SK-N-SH (cell line): ENCODE data around the gene MYO1E. TPM values are rescaled to one million over a fixed set of nuclear protein-coding genes. Genes with fewer than 3 reads are reported as not detected.

Source experiments
- CTCF ChIA-PET: fragments of 300-600, 350-600 bp; formaldehyde crosslinking; extraction: SDS; loops from one replicate; lab custom pipeline; 2021; lab: Yijun Ruan, JAX
- POLR2A ChIA-PET: fragments of 350-600 bp; sonication (Branson Sonifier 250); formaldehyde crosslinking; extraction: SDS; loops from one replicate; lab custom pipeline; 2020; ENCODE audit warnings: antibody characterized with exemption, inconsistent platforms; lab: Yijun Ruan, JAX
- DNase-seq: peaks from one replicate; pipeline ENCODE4 v3.0.0; 2012
- H2AFZ ChIP-seq: fragments of 200-600 bp; sonication (generic); 2 replicates; pipeline ENCODE4 v1.8.1; 2016; ENCODE audit warnings: antibody characterized with exemption, mild to moderate bottlenecking, low read depth
- H3F3A ChIP-seq: fragments of 200-600 bp; sonication (generic); replicated peaks from 2 replicates; pipeline ENCODE3; 2016; ENCODE audit warnings: antibody characterized with exemption, mild to moderate bottlenecking; ENCODE audit not compliant: insufficient read depth
- H3K27ac ChIP-seq, 2 experiments: fragments of 200-500 bp in 1 of 2; fragments of 200-600 bp in 1 of 2; sonication (Bioruptor generic) in 1 of 2; sonication (generic), shearing (Covaris generic) in 1 of 2; 2 replicates each; pipeline versions ENCODE4 v1.5.1 to v1.6.1; 2014 to 2016; ENCODE audit warnings: low read depth in 2 of 2, inconsistent platforms in 1 of 2, low read length in 1 of 2, mild to moderate bottlenecking in 1 of 2, mixed read lengths in 1 of 2
- H3K27me3 ChIP-seq: fragments of 200-600 bp; sonication (generic), shearing (Covaris generic); 2 replicates; pipeline ENCODE4 v1.6.1; 2016; ENCODE audit warnings: mixed run types; ENCODE audit not compliant: insufficient read depth
- H3K36me3 ChIP-seq, 2 experiments: fragments of 200-500 bp in 1 of 2; fragments of 200-600 bp in 1 of 2; sonication (Bioruptor generic) in 1 of 2; sonication (generic) in 1 of 2; replicated peaks in 1 of 2; 2 replicates each; pipeline versions ENCODE3 to v1.5.1; 2014 to 2016; ENCODE audit warnings: low read length in 1 of 2, mild to moderate bottlenecking in 1 of 2; ENCODE audit not compliant: insufficient read depth in 2 of 2, control insufficient read depth in 1 of 2
- H3K4me1 ChIP-seq, 2 experiments: fragments of 200-500 bp in 1 of 2; fragments of 200-600 bp in 1 of 2; sonication (Bioruptor generic) in 1 of 2; sonication (generic), shearing (Covaris generic) in 1 of 2; 2 replicates each; pipeline versions ENCODE4 v1.5.1 to v1.6.1; 2014 to 2016; ENCODE audit warnings: low read depth in 1 of 2, low read length in 1 of 2, mixed run types in 1 of 2; ENCODE audit not compliant: insufficient read depth in 2 of 2, control insufficient read depth in 1 of 2
- H3K4me2 ChIP-seq: fragments of 200-600 bp; sonication (generic), shearing (Covaris generic); 2 replicates; pipeline ENCODE4 v1.6.1; 2017; ENCODE audit warnings: mixed run types
- H3K4me3 ChIP-seq, 2 experiments: fragments of 200-500 bp in 1 of 2; fragments of 200-600 bp in 1 of 2; sonication (Bioruptor generic) in 1 of 2; sonication (generic), shearing (Covaris generic) in 1 of 2; 2 replicates each; pipeline versions ENCODE4 v1.5.1 to v1.8.1; 2014 to 2016; ENCODE audit warnings: low read depth in 2 of 2, inconsistent platforms in 1 of 2, low read length in 1 of 2, mild to moderate bottlenecking in 1 of 2, mixed read lengths in 1 of 2, moderate library complexity in 1 of 2
- H3K79me2 ChIP-seq: fragments of 200-600 bp; sonication (generic); 2 replicates; pipeline ENCODE4 v1.8.1; 2017; ENCODE audit warnings: mild to moderate bottlenecking; ENCODE audit not compliant: insufficient read depth
- H3K9ac ChIP-seq: fragments of 200-600 bp; sonication (generic); 2 replicates; pipeline ENCODE4 v1.6.1; 2017; ENCODE audit warnings: mixed run types
- H3K9me2 ChIP-seq: fragments of 200-600 bp; sonication (generic); 2 replicates; pipeline ENCODE4 v1.6.1; 2017; ENCODE audit warnings: mixed run types
- H3K9me3 ChIP-seq: fragments of 200-600 bp; sonication (generic); 2 replicates; pipeline ENCODE4 v1.6.1; 2017; ENCODE audit warnings: mixed run types, mild to moderate bottlenecking, moderate library complexity
- H4K20me1 ChIP-seq: fragments of 200-600 bp; sonication (generic); 2 replicates; pipeline ENCODE4 v1.6.1; 2017; ENCODE audit warnings: mild to moderate bottlenecking, mixed run types; ENCODE audit not compliant: insufficient read depth
- CTCF ChIP-seq: fragments of 200-600 bp; sonication (generic); IDR thresholded peaks from 2 replicates; pipeline ENCODE4 v1.6.1; 2017; ENCODE audit warnings: antibody characterized with exemption, mild to moderate bottlenecking, moderate library complexity
- EP300 ChIP-seq, 2 experiments: IDR thresholded peaks; 2 replicates each; pipeline versions ENCODE4 v1.4.0 to v1.6.1; 2012; ENCODE audit warnings: borderline replicate concordance in 1 of 2, low read depth in 1 of 2, low read length in 1 of 2
- FOSL2 ChIP-seq: IDR thresholded peaks from 2 replicates; pipeline ENCODE4 v1.4.0; 2012; ENCODE audit warnings: low read depth, mild to moderate bottlenecking, moderate library complexity, borderline replicate concordance
- FOXJ3 ChIP-seq: sonication (generic); formaldehyde crosslinking; IDR thresholded peaks from 2 replicates; pipeline ENCODE4 v1.5.1; 2020; ENCODE audit warnings: mild to moderate bottlenecking, missing genetic modification reagents
- GABPA ChIP-seq: IDR thresholded peaks from 2 replicates; pipeline ENCODE4 v1.4.0; 2012; ENCODE audit warnings: low read depth, mild to moderate bottlenecking
- JUND ChIP-seq: IDR thresholded peaks from 2 replicates; pipeline ENCODE4 v1.4.0; 2012
- NRF1 ChIP-seq: IDR thresholded peaks from 2 replicates; pipeline ENCODE4 v1.6.1; 2012; ENCODE audit warnings: low read depth, mild to moderate bottlenecking, low read length
- RCOR1 ChIP-seq: fragments of 150-350 bp; IDR thresholded peaks from 2 replicates; pipeline ENCODE4 v1.6.1; 2017; ENCODE audit warnings: antibody characterized with exemption, low read length
- RFX5 ChIP-seq: IDR thresholded peaks from 2 replicates; pipeline ENCODE4 v1.6.1; 2012; ENCODE audit warnings: mild to moderate bottlenecking, improper control_type of control experiment, low read length
- TCF12 ChIP-seq: IDR thresholded peaks from 2 replicates; pipeline ENCODE4 v1.4.0; 2012
- TEAD4 ChIP-seq: IDR thresholded peaks from 2 replicates; pipeline ENCODE4 v1.4.0; 2012; ENCODE audit warnings: mild to moderate bottlenecking, borderline replicate concordance; ENCODE audit not compliant: insufficient read depth
- polyA plus RNA-seq, 3 experiments: library from polyadenylated mRNA; depleted of rRNA; stranded (reverse); fragments of >200 nt; gene quantifications; 2 replicates each; pipeline ENCODE4 v1.2.3, GENCODE V29; 2012
- TF ChIP-seq, protein P1 (sequence below): IDR thresholded peaks from 2 replicates; pipeline ENCODE4; 2012
- TF ChIP-seq, protein P2 (sequence below): IDR thresholded peaks from 2 replicates; pipeline ENCODE4 v1.6.1; 2012; ENCODE audit warnings: mild to moderate bottlenecking, low read depth, low read length, moderate library complexity

Gene MYO1E
- polyA plus RNA-seq, 1 of the 3 experiments (the other 2 are of a cell fraction) = 9.7 TPM

GRCh38 chr15:59345326-59345725 is 27.3 kb downstream of the MYO1E start:
- Histone ChIP-seq H3K4me2 (no peak overlapping the region), H3K36me3 (peaks cover 0 to 12% of the 10 kb centered on the region in 2 experiments), H3K9me3 (0 out of 2 replicates have a peak, but pooled peaks cover 4% of the 10 kb centered on the region), H3K4me1 (peaks cover 5 to 8% of the 10 kb centered on the region in 2 experiments; a peak in 3 of 4 replicates), H3K9ac (no peak overlapping the region), H3K79me2 (peaks cover 46% of the 10 kb centered on the region), H3K4me3 (no peak overlapping the region), H3K9me2 (no peaks in the 10 kb centered on the region), H3K27me3 (no peaks in the 10 kb centered on the region), H3F3A (peaks cover 10% of the 10 kb centered on the region), H2AFZ (no peak overlapping the region), H3K27ac (no peak overlapping the region), H4K20me1 (no peaks in the 10 kb centered on the region)
- no peak for DNase-seq
- ChIA-PET CTCF (no interaction called here), POLR2A (no interaction called here)
- no peak for TF ChIP-seq JUND
- no peak for TF ChIP-seq FOXJ3 (CRISPR knock-in tag)
- no peak for TF ChIP-seq NRF1
- TF ChIP-seq GABPA = no peak
- no peak for TF ChIP-seq EP300 (IDR thresholded peaks at IDR 0.05; ENCODE audit: borderline replicate concordance in 1 of 2, low read depth in 1 of 2, low read length in 1 of 2)
- TF ChIP-seq TCF12 = no peak
- TF ChIP-seq, protein P1, sequence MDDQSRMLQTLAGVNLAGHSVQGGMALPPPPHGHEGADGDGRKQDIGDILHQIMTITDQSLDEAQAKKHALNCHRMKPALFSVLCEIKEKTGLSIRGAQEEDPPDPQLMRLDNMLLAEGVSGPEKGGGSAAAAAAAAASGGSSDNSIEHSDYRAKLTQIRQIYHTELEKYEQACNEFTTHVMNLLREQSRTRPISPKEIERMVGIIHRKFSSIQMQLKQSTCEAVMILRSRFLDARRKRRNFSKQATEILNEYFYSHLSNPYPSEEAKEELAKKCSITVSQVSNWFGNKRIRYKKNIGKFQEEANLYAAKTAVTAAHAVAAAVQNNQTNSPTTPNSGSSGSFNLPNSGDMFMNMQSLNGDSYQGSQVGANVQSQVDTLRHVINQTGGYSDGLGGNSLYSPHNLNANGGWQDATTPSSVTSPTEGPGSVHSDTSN = no peak
- no peak for TF ChIP-seq RCOR1
- no peak for TF ChIP-seq RFX5
- TF ChIP-seq FOSL2 = no peak
- TF ChIP-seq TEAD4 = no peak
- TF ChIP-seq, protein P2, sequence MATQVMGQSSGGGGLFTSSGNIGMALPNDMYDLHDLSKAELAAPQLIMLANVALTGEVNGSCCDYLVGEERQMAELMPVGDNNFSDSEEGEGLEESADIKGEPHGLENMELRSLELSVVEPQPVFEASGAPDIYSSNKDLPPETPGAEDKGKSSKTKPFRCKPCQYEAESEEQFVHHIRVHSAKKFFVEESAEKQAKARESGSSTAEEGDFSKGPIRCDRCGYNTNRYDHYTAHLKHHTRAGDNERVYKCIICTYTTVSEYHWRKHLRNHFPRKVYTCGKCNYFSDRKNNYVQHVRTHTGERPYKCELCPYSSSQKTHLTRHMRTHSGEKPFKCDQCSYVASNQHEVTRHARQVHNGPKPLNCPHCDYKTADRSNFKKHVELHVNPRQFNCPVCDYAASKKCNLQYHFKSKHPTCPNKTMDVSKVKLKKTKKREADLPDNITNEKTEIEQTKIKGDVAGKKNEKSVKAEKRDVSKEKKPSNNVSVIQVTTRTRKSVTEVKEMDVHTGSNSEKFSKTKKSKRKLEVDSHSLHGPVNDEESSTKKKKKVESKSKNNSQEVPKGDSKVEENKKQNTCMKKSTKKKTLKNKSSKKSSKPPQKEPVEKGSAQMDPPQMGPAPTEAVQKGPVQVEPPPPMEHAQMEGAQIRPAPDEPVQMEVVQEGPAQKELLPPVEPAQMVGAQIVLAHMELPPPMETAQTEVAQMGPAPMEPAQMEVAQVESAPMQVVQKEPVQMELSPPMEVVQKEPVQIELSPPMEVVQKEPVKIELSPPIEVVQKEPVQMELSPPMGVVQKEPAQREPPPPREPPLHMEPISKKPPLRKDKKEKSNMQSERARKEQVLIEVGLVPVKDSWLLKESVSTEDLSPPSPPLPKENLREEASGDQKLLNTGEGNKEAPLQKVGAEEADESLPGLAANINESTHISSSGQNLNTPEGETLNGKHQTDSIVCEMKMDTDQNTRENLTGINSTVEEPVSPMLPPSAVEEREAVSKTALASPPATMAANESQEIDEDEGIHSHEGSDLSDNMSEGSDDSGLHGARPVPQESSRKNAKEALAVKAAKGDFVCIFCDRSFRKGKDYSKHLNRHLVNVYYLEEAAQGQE = no peak
- no peak for TF ChIP-seq CTCF
